Stomach smooth muscle (tissue), 2 donors: ENCODE results near the gene NBPF15.
"Not testable (repeated sequence)": the region's sequence is repeated elsewhere in the genome, so short reads cannot be mapped to it uniquely, and the experiment has no call there.

Experiments
- H3K27ac ChIP-seq: one replicate; pipeline ENCODE4 v1.7.0; 2013; ENCODE audit warnings: mild to moderate bottlenecking, low read length, inconsistent platforms
- H3K27me3 ChIP-seq, 2 donors: one replicate each; pipeline ENCODE4 v1.7.0; 2013; ENCODE audit warnings: low read length in 2 of 2; ENCODE audit not compliant: insufficient read depth in 2 of 2, control insufficient read depth in 1 of 2
- H3K36me3 ChIP-seq, 2 donors: one replicate each; pipeline ENCODE4 v1.7.0; 2013; ENCODE audit warnings: low read length in 2 of 2; ENCODE audit not compliant: control insufficient read depth in 2 of 2, insufficient read depth in 2 of 2
- H3K4me1 ChIP-seq: one replicate; pipeline ENCODE4 v1.7.0; 2013; ENCODE audit warnings: low read length; ENCODE audit not compliant: control insufficient read depth, insufficient read depth
- H3K4me3 ChIP-seq, 2 donors: one replicate each; pipeline ENCODE4 v1.7.0; 2013; ENCODE audit warnings: low read length in 2 of 2
- H3K9ac ChIP-seq, 2 donors: one replicate each; pipeline ENCODE4 v1.7.0; 2013; ENCODE audit warnings: low read length in 2 of 2, mild to moderate bottlenecking in 1 of 2
- H3K9me3 ChIP-seq, 2 donors: one replicate each; pipeline ENCODE4 v1.7.0; 2013; ENCODE audit warnings: low read length in 2 of 2; ENCODE audit not compliant: control insufficient read depth in 2 of 2
- donor health status: healthy.
- donor health status: Pancreatic carcinoma.

Gene NBPF15

DNA sequence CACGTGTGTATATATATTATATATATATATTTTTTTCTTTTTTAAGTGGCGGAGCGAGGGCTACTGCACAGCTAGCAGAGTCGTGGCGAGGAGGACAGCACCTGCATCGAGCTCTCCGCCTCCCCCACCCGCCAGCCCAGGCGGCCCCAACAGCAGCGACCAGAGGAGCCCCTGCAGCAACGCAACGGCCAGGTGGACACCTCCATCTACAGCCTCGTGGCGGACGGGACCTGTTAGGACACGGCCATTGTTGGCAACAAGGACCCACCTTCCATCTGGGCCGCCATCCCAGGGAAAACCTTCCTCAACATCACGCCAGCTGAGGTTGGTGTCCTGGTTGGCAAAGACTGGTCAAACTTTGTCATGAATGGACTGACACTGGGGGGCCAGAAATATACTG, 19.1 kb downstream of the NBPF15 start:
- H3K27me3 ChIP-seq, H3K36me3 ChIP-seq, H3K9me3 ChIP-seq, H3K4me3 ChIP-seq, H3K9ac ChIP-seq, H3K27ac ChIP-seq, H3K4me1 ChIP-seq: not testable (repeated sequence)

DNA sequence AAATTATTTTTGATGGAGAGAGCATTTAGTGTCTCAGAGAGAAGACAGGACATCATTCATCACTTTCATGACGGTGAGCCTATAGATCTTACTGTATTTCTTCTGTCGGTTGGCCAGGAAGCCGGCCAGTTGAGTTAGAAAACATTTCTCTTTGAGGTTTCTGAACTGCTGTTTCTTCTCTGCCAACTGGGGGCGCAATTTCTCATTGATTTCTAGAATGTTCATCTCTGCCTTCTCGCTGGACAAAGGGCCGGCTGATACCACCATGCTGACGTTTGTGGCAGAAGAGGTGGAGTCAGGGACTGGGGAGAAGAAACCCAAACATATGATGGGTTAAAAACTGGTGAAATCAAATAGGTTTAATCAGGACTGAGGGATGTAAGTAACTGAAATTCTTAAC, 21.7 kb downstream of the NBPF15 start:
- H3K27ac ChIP-seq, H3K4me3 ChIP-seq, H3K36me3 ChIP-seq, H3K9ac ChIP-seq, H3K4me1 ChIP-seq, H3K27me3 ChIP-seq, H3K9me3 ChIP-seq: not testable (repeated sequence)

DNA sequence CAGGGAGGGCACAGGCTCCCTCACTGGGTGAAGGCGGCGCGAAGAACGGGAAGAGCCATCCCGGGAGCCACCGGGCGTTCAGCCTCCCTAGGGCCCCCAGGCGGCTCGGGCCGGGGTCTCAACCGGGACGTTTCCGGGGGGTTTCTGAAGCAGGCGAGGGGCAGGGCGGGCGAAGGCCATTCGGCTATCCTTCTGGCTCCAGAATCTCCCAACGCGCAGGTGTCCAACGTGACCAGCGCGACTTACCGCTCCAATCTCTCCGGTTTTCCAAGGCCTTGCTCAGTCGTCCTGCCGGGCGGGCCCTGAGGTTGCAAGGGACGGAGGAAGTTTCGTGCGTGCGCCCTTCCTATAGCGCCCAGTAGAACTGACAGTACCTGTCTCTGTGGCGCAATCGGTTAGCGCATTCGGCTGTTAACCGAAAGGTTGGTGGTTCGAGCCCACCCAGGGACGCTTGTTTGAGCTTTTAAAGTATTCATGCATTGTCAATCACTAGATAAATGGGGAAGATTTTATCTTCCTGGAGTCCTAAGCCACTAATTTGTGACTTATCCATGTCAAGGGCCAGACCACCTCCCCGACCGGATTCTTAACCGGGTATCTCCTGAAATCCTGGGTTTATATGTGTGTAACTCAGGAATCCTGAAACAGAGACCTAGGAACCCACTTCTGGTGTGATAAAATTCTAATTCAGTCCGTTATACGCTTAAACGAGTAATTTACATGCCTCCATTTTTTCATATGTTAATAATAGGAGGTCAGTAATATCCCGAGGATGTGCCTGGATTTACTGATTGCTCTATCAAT, 42.4 kb downstream of the NBPF15 start:
- not testable (repeated sequence) for H3K27me3 ChIP-seq, H3K9me3 ChIP-seq, H3K36me3 ChIP-seq, H3K4me1 ChIP-seq
- peak overlapping the region; percentile 47 for H3K9ac ChIP-seq
- H3K4me3 ChIP-seq: peak overlapping the region in 1 of 2 donors; percentile 69
- H3K27ac ChIP-seq: peak overlapping the region; percentile 18

DNA sequence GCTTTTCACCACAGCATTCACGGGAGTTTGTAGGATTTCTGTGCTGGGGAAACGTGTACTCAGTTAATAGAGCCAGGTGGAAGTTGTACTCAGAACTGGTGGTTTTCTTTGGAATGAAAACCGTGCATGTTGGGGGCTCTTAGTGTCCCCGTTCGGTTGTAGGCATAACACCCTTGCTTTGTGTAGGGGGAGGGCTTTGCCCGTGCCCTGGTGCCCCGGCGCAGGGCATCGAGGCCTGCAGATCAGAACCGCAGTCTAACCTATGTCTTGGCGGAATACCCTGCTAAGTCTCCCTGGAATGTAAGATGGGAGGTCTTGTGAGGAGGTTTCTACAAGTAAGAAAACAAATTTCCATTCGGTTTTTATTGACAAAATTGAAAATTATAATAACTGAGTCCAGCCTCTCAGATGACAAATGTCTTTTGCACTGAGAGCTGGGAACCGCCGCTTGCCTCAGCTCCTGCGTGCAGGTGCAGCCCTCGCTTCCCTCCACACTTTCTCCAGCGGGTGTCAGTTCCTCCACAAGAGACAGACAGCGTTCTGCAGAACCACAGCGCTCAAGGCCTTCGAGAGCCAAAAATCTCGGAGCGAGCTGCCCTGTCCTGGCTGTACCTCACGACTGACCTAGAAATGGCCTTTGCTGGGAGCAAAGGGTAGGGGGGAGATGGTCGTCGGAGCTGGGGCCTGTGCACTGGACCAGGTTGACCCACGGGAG, 47.9 kb downstream of the NBPF15 start:
- Histone ChIP-seq H3K9ac (peak overlapping the region in 1 of 2 donors; percentile 71), H3K4me3 (peak overlapping the region in 1 of 2 donors; percentile 78)

DNA sequence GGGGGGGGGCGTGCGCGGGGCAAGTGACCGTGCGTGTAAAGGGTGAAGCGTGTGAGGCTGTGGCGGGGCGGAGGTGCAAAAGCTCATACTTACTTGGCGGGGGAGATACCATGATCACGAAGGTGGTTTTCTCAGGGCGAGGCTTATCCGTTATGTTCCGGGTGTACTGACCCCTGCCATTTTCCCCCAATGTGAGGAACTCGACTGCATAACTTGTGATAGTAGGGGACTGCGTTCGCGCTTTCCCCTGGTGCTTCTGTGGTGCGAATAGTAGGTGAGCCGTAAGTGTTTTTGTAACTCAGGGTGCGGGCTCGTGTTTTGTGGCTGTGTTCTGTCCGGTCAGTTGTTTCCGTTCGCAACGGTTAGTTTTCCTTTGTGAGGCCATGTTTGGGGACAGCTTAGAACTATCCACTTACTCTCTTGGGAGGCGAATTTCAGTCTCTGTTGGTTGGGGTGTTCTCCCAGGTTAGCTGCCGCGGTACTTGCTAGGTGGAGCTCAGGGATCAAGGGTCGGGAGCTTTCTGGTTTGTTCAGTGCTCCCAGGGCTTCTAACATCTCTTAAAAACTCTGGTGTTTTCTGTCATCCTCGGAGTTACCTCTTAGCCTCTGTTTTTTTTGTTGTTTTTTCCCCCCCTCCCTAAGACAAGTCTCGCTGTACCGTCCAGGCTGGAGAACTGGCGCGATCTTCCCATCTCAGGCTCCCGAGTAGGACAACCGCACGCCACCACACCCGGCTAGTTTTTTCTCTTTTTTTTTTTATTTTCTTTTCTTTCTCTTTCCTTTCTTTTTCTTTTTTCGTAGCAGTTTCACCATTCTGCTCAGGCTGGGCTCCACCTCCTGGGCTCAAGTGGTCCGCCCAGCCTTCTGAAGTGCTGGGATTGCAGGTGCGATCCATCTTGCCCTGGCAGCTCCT, 48.7 kb downstream of the NBPF15 start:
- Histone ChIP-seq H3K9ac (peak overlapping the region; percentile 71 to 86), H3K4me3 (peak overlapping the region; percentile 70 to 78), H3K27ac (peak overlapping the region; percentile 64)
- H3K9me3 ChIP-seq, H3K4me1 ChIP-seq, H3K36me3 ChIP-seq, H3K27me3 ChIP-seq: not testable (repeated sequence)

More for the DNA sequence above, 47.9 kb downstream of the NBPF15 start:
- H3K27ac ChIP-seq, H3K36me3 ChIP-seq, H3K9me3 ChIP-seq, H3K4me1 ChIP-seq, H3K27me3 ChIP-seq: not testable (repeated sequence)

DNA sequence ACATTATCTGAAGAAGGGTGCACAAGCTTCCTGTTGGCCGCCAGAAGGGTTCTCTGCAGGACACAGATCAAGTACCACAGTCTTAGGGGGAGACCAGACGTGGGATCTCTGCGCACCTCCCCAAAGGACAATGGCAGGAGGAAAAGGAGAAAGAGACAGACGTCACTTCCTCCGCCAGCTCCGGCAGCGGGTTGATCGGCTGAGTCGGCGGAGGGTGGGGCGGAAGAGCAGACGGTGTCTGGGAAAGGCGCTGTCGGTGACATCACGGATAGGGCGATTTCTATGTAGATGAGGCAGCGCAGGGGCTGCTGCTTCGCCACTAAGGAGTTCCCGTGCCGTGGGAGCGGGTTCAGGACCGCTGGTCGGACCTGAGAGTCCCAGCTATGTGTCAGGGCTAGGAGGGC, 49.4 kb downstream of the NBPF15 start:
- H3K36me3 ChIP-seq, H3K9me3 ChIP-seq, H3K9ac ChIP-seq, H3K4me1 ChIP-seq, H3K27me3 ChIP-seq, H3K27ac ChIP-seq: not testable (repeated sequence)
- peak overlapping the region in 1 of 2 donors; percentile 57 for H3K4me3 ChIP-seq

DNA sequence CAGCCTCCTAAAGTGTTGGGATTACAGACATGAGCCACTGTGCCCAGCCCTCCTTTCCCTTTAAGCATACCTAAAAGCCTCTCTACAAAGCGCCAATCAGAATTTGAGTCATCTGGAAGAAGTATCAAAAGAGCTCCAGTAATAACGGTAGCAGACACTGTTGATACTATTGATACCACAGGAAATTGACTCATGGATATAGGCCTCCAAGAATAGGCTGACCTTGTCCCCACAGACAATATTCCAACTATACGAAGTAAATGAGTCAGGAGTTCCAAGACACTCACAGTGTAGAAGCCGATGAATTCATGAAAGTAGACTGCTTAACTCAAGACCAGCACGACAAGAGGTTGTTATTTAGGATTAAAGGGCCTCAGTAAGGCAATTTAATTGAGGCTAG, 58.7 kb downstream of the NBPF15 start:
- H3K27ac ChIP-seq, H3K36me3 ChIP-seq, H3K27me3 ChIP-seq, H3K4me1 ChIP-seq, H3K9ac ChIP-seq, H3K4me3 ChIP-seq, H3K9me3 ChIP-seq: not testable (repeated sequence)

DNA sequence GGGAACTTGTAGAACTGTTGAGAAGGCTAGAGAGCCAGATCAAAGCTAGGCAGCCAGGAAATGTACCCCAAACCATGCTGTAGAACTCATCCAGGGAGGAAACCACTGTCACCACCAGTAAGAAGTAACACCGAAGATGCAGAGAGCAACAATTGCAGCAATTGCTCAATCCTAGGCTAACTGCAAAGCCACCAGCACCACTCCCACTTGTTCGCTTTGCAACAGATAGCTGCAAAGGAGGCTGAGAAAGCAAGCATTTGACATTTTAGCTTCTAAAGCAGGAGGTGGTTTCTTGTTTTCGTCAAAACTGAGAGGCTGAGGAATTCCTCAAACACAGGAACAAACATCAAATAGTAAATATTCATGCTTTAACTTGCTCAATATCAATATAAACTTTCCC, 89.8 kb downstream of the NBPF15 start:
- H3K4me3 ChIP-seq, H3K9ac ChIP-seq, H3K9me3 ChIP-seq, H3K27me3 ChIP-seq, H3K4me1 ChIP-seq, H3K36me3 ChIP-seq, H3K27ac ChIP-seq: not testable (repeated sequence)
